AG10803 (cell line): ENCODE measurements around the gene STAT5A.
"Not testable (repeated sequence)": the region's sequence is repeated elsewhere in the genome, so short reads cannot be mapped to it uniquely, and the experiment has no call there.

Source experiments
- DNase-seq: peaks from one replicate; pipeline ENCODE4 v3.0.0; 2010; ENCODE audit warnings: low read depth
- H3K4me3 ChIP-seq: 2 replicates; pipeline ENCODE4 v1.5.1; 2011; ENCODE audit warnings: mild to moderate bottlenecking, low read length, control low read depth
- TF ChIP-seq, protein P1 (sequence below): conservative IDR thresholded peaks from 2 replicates; pipeline ENCODE4 v1.5.1; 2011; ENCODE audit warnings: mild to moderate bottlenecking, low read length, control low read depth, inconsistent platforms

The STAT5A gene

DNA sequence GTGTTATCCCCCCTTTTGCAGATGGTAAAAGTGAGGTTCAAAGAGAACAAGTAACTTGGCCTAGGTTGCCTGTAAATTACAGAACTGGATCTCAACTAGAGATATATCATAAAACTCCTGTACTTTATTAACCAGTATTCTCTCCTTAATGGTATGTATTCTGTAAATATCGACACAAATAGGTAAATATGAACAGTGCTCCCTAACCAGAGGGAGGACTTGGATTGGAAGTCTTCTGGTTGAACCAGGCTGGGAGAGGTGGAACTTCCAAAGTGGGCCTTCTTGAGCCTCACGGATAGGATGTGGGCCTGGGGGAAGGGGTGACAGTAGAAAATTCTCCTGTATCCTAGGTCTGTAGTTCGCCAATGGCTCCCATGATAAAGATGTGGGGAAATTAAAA, 7.7 kb downstream of the STAT5A start:
- TF ChIP-seq, protein P1, sequence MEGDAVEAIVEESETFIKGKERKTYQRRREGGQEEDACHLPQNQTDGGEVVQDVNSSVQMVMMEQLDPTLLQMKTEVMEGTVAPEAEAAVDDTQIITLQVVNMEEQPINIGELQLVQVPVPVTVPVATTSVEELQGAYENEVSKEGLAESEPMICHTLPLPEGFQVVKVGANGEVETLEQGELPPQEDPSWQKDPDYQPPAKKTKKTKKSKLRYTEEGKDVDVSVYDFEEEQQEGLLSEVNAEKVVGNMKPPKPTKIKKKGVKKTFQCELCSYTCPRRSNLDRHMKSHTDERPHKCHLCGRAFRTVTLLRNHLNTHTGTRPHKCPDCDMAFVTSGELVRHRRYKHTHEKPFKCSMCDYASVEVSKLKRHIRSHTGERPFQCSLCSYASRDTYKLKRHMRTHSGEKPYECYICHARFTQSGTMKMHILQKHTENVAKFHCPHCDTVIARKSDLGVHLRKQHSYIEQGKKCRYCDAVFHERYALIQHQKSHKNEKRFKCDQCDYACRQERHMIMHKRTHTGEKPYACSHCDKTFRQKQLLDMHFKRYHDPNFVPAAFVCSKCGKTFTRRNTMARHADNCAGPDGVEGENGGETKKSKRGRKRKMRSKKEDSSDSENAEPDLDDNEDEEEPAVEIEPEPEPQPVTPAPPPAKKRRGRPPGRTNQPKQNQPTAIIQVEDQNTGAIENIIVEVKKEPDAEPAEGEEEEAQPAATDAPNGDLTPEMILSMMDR = no peak
- DNase-seq = no peak
- no peak overlapping the region for H3K4me3 ChIP-seq

- DNase-seq, H3K4me3 ChIP-seq: not testable (repeated sequence)
These were observed 9.5 kb downstream of the STAT5A start for GRCh38 chr17:42297775-42298174.

DNA sequence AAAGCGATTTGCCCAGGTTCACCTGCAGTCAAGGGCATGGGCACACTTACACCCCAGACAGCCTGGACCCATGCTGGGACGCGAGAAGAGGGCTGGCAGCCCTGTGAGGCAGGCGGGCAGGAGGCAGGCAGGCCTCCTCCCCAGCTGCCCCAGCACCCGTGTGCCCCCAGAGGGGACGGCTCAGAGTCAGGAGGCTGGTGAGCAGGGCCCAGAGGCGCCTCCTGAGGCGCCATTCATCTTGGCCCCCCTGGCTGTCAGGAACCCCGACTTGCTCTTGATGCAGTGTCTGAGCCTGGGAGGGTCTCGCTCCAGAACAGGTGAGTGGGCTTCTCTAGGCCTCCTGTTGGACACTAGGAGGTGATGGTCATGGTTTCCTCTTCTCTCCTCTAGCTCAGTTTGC, 11.1 kb downstream of the STAT5A start:
- DNase-seq, H3K4me3 ChIP-seq: not testable (repeated sequence)

DNA sequence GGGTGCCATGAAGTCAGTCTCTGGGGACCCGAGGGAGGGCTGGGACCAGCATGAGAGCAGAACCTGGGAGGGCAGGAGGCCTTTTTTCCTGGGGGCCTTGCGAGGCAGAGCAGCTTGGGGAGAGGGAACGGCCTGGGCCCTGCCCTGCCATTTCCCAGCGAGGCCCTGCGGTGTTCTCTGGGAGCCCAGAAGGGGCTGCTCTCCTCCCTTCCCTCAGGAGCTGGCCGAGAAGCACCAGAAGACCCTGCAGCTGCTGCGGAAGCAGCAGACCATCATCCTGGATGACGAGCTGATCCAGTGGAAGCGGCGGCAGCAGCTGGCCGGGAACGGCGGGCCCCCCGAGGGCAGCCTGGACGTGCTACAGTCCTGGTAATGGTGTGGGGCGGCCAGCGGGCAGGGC, 11.6 kb downstream of the STAT5A start:
- not testable (repeated sequence) for H3K4me3 ChIP-seq, DNase-seq

- TF ChIP-seq, protein P1 = no peak
- no peak overlapping the region for H3K4me3 ChIP-seq
- DNase-seq = no peak
These were observed 12.7 kb downstream of the STAT5A start for GRCh38 chr17:42301022-42301421.

GRCh38 chr17:42303694-42304093, 15.4 kb downstream of the STAT5A start:
- TF ChIP-seq, protein P1 = no peak
- H3K4me3 ChIP-seq = no peak overlapping the region
- DNase-seq = no peak

- TF ChIP-seq, protein P1 = no peak
- DNase-seq = no peak
- no peak overlapping the region for H3K4me3 ChIP-seq
These were observed 16.1 kb downstream of the STAT5A start for GRCh38 chr17:42304187-42305030.

GRCh38 chr17:42305031-42305330, 16.7 kb downstream of the STAT5A start:
- H3K4me3 ChIP-seq, DNase-seq: not testable (repeated sequence)

DNA sequence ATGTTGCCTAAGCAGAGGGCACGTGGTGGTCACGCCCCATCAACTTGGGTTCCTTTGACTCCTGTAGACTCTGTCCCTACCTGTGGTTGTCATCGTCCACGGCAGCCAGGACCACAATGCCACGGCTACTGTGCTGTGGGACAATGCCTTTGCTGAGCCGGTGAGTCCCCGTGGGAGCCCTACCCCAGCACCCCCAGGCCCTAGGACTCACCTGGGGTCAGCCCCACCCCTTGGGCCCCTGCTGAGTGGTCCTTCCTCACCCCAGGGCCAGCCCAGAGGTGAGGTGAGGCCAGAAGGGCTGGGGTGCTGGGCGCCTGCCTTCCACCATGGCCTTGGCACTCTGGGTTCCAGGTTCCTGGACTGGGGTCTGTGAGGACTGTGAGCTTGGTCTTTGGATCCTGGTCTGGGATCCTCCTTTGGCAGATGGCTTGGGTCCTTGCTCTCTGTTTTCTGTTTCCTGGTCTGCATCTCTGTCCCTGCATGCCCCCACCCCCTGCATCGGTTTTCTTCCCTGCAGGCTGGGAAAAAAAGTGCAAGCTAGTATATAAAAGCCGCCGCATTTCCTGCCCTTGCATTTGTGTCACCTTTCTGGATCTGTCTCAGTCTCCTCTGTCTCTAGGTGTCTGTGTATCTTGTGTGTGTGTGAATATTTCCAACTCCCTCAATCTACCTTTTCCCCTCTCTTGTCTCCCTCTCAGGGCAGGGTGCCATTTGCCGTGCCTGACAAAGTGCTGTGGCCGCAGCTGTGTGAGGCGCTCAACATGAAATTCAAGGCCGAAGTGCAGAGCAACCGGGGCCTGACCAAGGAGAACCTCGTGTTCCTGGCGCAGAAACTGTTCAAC, 17.5 kb downstream of the STAT5A start:
- no peak for DNase-seq
- TF ChIP-seq, protein P1 = no peak
- no peak overlapping the region for H3K4me3 ChIP-seq
